CD14-positive monocyte (primary cell): ENCODE measurements around the gene ADM2. TPM values are rescaled to one million over a fixed set of nuclear protein-coding genes. Genes with fewer than 3 reads are reported as not detected.

ENCODE experiments used
- DNase-seq, 3 donors: peaks; one replicate each; pipeline ENCODE4 v3.0.0-alpha.2; 2011 to 2022
- H2AFZ ChIP-seq: 2 replicates; pipeline ENCODE4 v1.6.0; 2012; ENCODE audit warnings: mild to moderate bottlenecking, low read depth, low read length, inconsistent platforms; ENCODE audit not compliant: insufficient read depth, poor library complexity, severe bottlenecking
- H3K27ac ChIP-seq, 2 donors: 1 replicate in 1 of 2; 2 replicates in 1 of 2; pipeline ENCODE4 v1.5.1; 2012 to 2013; ENCODE audit warnings: low read length in 2 of 2, control low read depth in 1 of 2, inconsistent platforms in 1 of 2, low read depth in 1 of 2, mild to moderate bottlenecking in 1 of 2
- H3K27me3 ChIP-seq, 2 donors: one replicate each; pipeline versions ENCODE4 v1.6.0 to v1.6.1; 2011 to 2013; ENCODE audit warnings: low read length in 2 of 2; ENCODE audit not compliant: control insufficient read depth in 2 of 2, insufficient read depth in 2 of 2
- H3K36me3 ChIP-seq, 2 donors: replicated peaks in 1 of 2; 1 replicate in 1 of 2; 2 replicates in 1 of 2; pipeline versions ENCODE4 v1.5.1 to v1.6.1; 2012 to 2013; ENCODE audit warnings: low read length in 2 of 2, control low read depth in 1 of 2, inconsistent platforms in 1 of 2, mild to moderate bottlenecking in 1 of 2; ENCODE audit not compliant: insufficient read depth in 2 of 2, control insufficient read depth in 1 of 2
- H3K4me1 ChIP-seq, 2 donors: 1 replicate in 1 of 2; 2 replicates in 1 of 2; pipeline versions ENCODE4 v1.5.1 to v1.6.1; 2012 to 2013; ENCODE audit warnings: low read length in 2 of 2, control low read depth in 1 of 2, inconsistent platforms in 1 of 2, mild to moderate bottlenecking in 1 of 2, moderate library complexity in 1 of 2; ENCODE audit not compliant: insufficient read depth in 2 of 2, control insufficient read depth in 1 of 2
- H3K4me2 ChIP-seq: replicated peaks from 2 replicates; pipeline ENCODE3; 2012; ENCODE audit warnings: low read length, moderate library complexity, mild to moderate bottlenecking; ENCODE audit not compliant: poor library complexity, severe bottlenecking; ENCODE audit errors: extremely low read depth
- H3K4me3 ChIP-seq, 3 experiments: fragments of 200-600 bp in 1 of 3; sonication (generic) in 1 of 3; replicated peaks in 1 of 3; 1 replicate in 2 of 3; 2 replicates in 1 of 3; pipeline ENCODE4 v1.5.1; 2011 to 2013; ENCODE audit warnings: low read length in 3 of 3, mild to moderate bottlenecking in 3 of 3, control low read depth in 2 of 3, low read depth in 2 of 3, inconsistent platforms in 1 of 3, moderate library complexity in 1 of 3
- H3K79me2 ChIP-seq: 2 replicates; pipeline ENCODE4 v1.6.0; 2012; ENCODE audit warnings: mild to moderate bottlenecking, control low read depth, inconsistent platforms, low read length, moderate library complexity; ENCODE audit not compliant: insufficient read depth
- H3K9ac ChIP-seq: 2 replicates; pipeline ENCODE4 v1.6.0; 2017; ENCODE audit warnings: low read length, mild to moderate bottlenecking; ENCODE audit not compliant: insufficient read depth, poor library complexity, severe bottlenecking
- H3K9me3 ChIP-seq, 2 donors: replicated peaks in 1 of 2; 1 replicate in 1 of 2; 2 replicates in 1 of 2; pipeline versions ENCODE4 v1.5.1 to v1.6.1; 2012 to 2013; ENCODE audit warnings: low read length in 2 of 2, control low read depth in 1 of 2; ENCODE audit not compliant: control insufficient read depth in 1 of 2, insufficient read depth in 1 of 2
- H4K20me1 ChIP-seq: 2 replicates; pipeline ENCODE4 v1.6.0; 2012; ENCODE audit warnings: mild to moderate bottlenecking, low read length, control low read depth, moderate library complexity; ENCODE audit not compliant: insufficient read depth
- H3K27ac Mint-ChIP-seq, 7 donors: one replicate each; pipeline ENCODE4 v1.8.0; 2020; ENCODE audit warnings: mild to moderate bottlenecking in 7 of 7, mixed read lengths in 7 of 7, moderate library complexity in 6 of 7, inconsistent platforms in 2 of 7
- H3K27me3 Mint-ChIP-seq, 3 donors: one replicate each; pipeline ENCODE4 v1.8.0; 2021 to 2022; ENCODE audit warnings: low read depth in 3 of 3, mild to moderate bottlenecking in 3 of 3, mixed read lengths in 3 of 3, moderate library complexity in 3 of 3, inconsistent platforms in 1 of 3
- H3K36me3 Mint-ChIP-seq, 2 donors: one replicate each; pipeline ENCODE4 v1.8.0; 2020; ENCODE audit warnings: mixed read lengths in 2 of 2, inconsistent platforms in 1 of 2, mild to moderate bottlenecking in 1 of 2
- H3K4me1 Mint-ChIP-seq: one replicate; pipeline ENCODE4 v1.8.0; 2020; ENCODE audit warnings: mild to moderate bottlenecking, mixed read lengths
- H3K4me3 Mint-ChIP-seq, 2 donors: one replicate each; pipeline ENCODE4 v1.8.0; 2020; ENCODE audit warnings: mild to moderate bottlenecking in 2 of 2, mixed read lengths in 2 of 2, moderate library complexity in 1 of 2
- H3K9me3 Mint-ChIP-seq, 7 donors: one replicate each; pipeline ENCODE4 v1.8.0; 2020 to 2022; ENCODE audit warnings: mixed read lengths in 7 of 7, mild to moderate bottlenecking in 6 of 7, moderate library complexity in 6 of 7, inconsistent platforms in 2 of 7
- CTCF ChIP-seq: fragments of 200-600 bp; IDR thresholded peaks from one replicate; pipeline ENCODE4 v1.8.0; 2022; ENCODE audit warnings: antibody characterized with exemption, mild to moderate bottlenecking
- WGBS: methylation state at CpG from one replicate; pipeline ENCODE4 v1.1.5; 2013; ENCODE audit warnings: missing lambda C conversion rate; ENCODE audit not compliant: insufficient coverage; 5-methylcytosine and 5-hydroxymethylcytosine counted together
- intact Hi-C, 2 donors: fragments of 100-400 bp; cut with micrococcal nuclease; formaldehyde crosslinking; loops; one replicate each; pipeline versions ENCODE4 v1.15.0 to v1.15.1; 2023
- polyA plus RNA-seq, 3 donors: library from polyadenylated mRNA; depleted of rRNA in 1 of 3; unstranded in 2 of 3; stranded (reverse) in 1 of 3; fragments of 300-500 nt in 2 of 3; fragments of >200 nt in 1 of 3; fragmentation: Illumina TruSeq in 2 of 3; gene quantifications; 1 replicate in 2 of 3; 2 replicates in 1 of 3; pipeline ENCODE4 v1.2.3, GENCODE V29; 2012 to 2021

The ADM2 gene
- polyA plus RNA-seq, 3 donors: 0.05 TPM; not detected in 2

- intact Hi-C loops: loop anchor here in 1 of 2 donors (5.0 kb wide), 1 partner anchor 152 kb away; no protein-coding TSS in a partner anchor
- Mint-ChIP-seq H3K4me3 (peak overlapping the region; percentile 12 to 42), H3K27ac (peak overlapping the region in 1 of 7 donors; percentile 15), H3K27me3 (peaks cover 0 to 3% (median 0%) of the 10 kb centered on the region in 3 donors), H3K9me3 (no peaks in the 10 kb centered on the region), H3K4me1 (peaks cover 53% of the 10 kb centered on the region), H3K36me3 (peaks cover 19 to 38% of the 10 kb centered on the region in 2 donors)
- H3K9ac ChIP-seq: peak overlapping the region; percentile 11
- peaks cover 74% of the 10 kb centered on the region for H4K20me1 ChIP-seq
- DNase-seq: no peak
- 71% methylated on average over 6 of the region's 6 CpGs for WGBS
- peaks cover 44 to 55% of the 10 kb centered on the region in 2 donors for H3K4me1 ChIP-seq
- no peak overlapping the region for H3K4me3 ChIP-seq
- no peaks in the 10 kb centered on the region for H3K9me3 ChIP-seq
- H3K79me2 ChIP-seq: peaks cover 57% of the 10 kb centered on the region
- no peak overlapping the region for H3K27ac ChIP-seq
- H3K27me3 ChIP-seq: no peaks in the 10 kb centered on the region
- no peak overlapping the region for H2AFZ ChIP-seq
- no peak overlapping the region for H3K4me2 ChIP-seq
- no peak for TF ChIP-seq CTCF
- H3K36me3 ChIP-seq: peaks cover 22 to 29% of the 10 kb centered on the region in 2 donors
Measured at GRCh38 chr22:50470491-50470890, 10.9 kb upstream of the ADM2 start.

GRCh38 chr22:50471197-50471847 is 10.0 kb upstream of the ADM2 start:
- Histone ChIP-seq H2AFZ (no peak overlapping the region), H4K20me1 (peaks cover 74% of the 10 kb centered on the region), H3K36me3 (peaks cover 14 to 21% of the 10 kb centered on the region in 2 donors), H3K9ac (peak overlapping the region; percentile 11), H3K27ac (no peak overlapping the region), H3K9me3 (no peaks in the 10 kb centered on the region), H3K4me2 (no peak overlapping the region), H3K27me3 (no peaks in the 10 kb centered on the region), H3K4me1 (peaks cover 45 to 57% of the 10 kb centered on the region in 2 donors), H3K4me3 (no peak overlapping the region), H3K79me2 (peaks cover 57% of the 10 kb centered on the region)
- no peak overlapping the region for H3K27ac Mint-ChIP-seq
- TF ChIP-seq CTCF: no peak
- intact Hi-C loops: loop anchor here in 1 of 2 donors (5.0 kb wide), 1 partner anchor 151 kb away; no protein-coding TSS in a partner anchor
- H3K9me3 Mint-ChIP-seq: no peaks in the 10 kb centered on the region
- peaks cover 54% of the 10 kb centered on the region for H3K4me1 Mint-ChIP-seq
- peaks cover 1 to 10% (median 3%) of the 10 kb centered on the region in 3 donors for H3K27me3 Mint-ChIP-seq
- 89% methylated on average over 3 of the region's 21 CpGs for WGBS
- no peak overlapping the region for H3K4me3 Mint-ChIP-seq
- no peak for DNase-seq
- H3K36me3 Mint-ChIP-seq: peaks cover 13 to 31% of the 10 kb centered on the region in 2 donors
